ENCODE measurements around the gene CEP44.
"Not testable (repeated sequence)": the region's sequence is repeated elsewhere in the genome, so short reads cannot be mapped to it uniquely, and the experiment has no call there.

The CEP44 gene

GRCh38 chr4:174283507-174284471 is at the start of gene CEP44, which contains the start of gene FBXO8:
CEP44 (plus strand) TSS chr4:174283911; CDS start chr4:174299122, 15,211 bp downstream.
FBXO8 (minus strand) TSS chr4:174283667; CDS start chr4:174263092, 20,575 bp downstream.
- DNase-seq (ENCODE audit: low read depth): peak; percentile 37

GRCh38 chr4:174236359-174236758 is 47.4 kb upstream of the CEP44 start:
- no peak for DNase-seq (ENCODE audit: low read depth)

GRCh38 chr4:174241162-174241561 is 42.5 kb upstream of the CEP44 start:
- no peak for DNase-seq (ENCODE audit: low read depth)

DNA sequence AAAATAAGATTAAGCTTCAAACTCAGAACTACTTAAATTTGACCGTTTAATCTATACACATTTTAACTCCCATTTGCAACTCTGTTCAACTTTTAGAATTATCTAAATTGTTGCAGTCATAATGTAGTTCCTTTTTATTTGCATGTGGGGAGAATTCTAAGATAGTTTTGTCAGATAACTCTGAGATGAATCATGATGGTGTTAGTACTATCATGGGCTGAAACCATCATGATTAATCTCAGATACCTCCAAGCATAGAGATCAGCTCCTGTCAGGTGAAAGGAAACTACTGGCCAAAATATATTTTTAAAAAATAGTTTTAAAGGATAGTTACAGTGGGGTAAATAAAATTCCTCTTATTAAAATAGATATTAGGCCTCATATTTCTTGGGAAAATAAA is 39.3 kb upstream of the CEP44 start:
- DNase-seq (ENCODE audit: low read depth): no peak

GRCh38 chr4:174245714-174246113 is 38.0 kb upstream of the CEP44 start:
- DNase-seq (ENCODE audit: low read depth): no peak

GRCh38 chr4:174248407-174248806 is 35.3 kb upstream of the CEP44 start:
- DNase-seq (ENCODE audit: low read depth): no peak

GRCh38 chr4:174252412-174252811 is 31.3 kb upstream of the CEP44 start:
- DNase-seq (ENCODE audit: low read depth): no peak

DNA sequence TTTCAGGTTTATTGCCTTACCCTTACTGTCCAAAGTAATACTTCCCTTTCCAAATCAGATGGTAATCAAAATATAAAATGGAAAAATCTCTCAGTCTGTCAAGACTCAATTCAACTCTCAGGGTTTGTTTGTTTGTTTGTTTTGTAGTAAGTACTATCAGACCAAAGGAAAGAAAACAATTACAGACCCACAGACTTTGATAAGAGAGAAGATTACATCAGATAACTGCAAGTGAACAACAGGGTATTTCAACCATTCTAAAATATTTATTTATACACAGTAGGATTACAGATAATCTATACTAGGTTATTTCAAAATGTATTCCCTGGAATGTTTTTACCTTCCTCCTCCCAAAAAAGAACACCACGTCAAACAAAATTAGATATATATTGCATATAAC is 29.1 kb upstream of the CEP44 start:
- no peak for DNase-seq (ENCODE audit: low read depth)

- no peak for DNase-seq (ENCODE audit: low read depth)
These were observed 28.3 kb upstream of the CEP44 start for GRCh38 chr4:174255374-174255773.

- DNase-seq (ENCODE audit: low read depth): no peak
These were observed 27.9 kb upstream of the CEP44 start for GRCh38 chr4:174255786-174256185.

DNA sequence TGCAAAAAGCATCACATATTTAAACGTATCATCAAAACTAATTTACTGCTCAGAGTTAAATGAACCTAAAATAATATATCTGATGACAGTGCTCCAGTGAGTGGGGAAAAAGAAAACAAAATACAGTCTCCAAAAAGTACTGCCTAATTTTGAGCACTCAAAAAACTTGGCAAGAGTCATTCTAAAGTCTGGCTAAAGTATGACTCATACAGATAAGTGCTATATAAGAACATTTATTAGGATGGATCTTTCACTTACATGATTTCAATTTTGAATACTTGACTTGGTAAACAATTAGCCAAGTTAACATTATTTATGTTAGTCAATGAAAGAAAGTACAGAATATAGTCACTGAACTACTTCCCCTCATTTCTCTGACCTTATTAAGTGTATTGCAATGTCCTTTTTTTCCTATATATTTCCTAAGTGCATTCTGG is 27.4 kb upstream of the CEP44 start:
- DNase-seq (ENCODE audit: low read depth): no peak

DNA sequence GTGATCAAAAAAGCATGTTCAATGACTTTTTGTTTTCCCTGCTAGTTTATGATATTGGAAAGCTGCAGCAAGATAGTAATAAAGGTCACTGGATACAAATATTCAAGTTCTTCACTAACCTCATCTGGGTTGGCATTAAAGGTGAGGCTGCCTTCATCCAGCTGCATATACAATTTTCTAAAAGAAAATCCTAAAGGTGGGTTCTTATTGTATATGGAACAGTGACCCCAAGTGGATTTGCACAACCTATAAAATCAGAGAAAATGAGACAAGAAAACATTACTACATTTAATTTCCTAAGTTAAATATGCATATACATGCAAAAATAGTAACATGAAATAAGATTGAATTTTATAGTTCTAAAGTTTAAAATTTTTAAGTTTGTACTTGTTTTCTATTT is 24.1 kb upstream of the CEP44 start:
- DNase-seq (ENCODE audit: low read depth): no peak

DNA sequence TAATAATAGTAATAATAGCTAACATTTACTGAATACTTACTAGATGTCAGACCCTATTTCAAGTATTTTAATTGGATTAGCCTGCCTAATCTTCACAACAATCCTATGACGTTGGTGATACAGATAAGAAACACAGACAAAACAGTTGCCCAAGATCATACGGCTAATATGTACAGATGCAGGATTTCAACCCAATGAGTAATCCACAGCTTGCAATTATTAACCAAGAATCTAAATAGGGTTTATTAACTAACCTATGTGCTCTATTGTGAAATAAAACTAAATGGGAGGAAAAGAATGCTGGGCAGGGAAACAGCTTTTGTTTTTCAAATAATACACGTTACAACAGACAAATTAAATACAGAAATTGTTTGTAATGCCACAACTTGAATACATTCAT is 23.6 kb upstream of the CEP44 start:
- no peak for DNase-seq (ENCODE audit: low read depth)

- not testable (repeated sequence) for DNase-seq (ENCODE audit: low read depth)
These were observed 22.3 kb upstream of the CEP44 start for GRCh38 chr4:174261432-174261831.

- no peak for DNase-seq (ENCODE audit: low read depth)
These were observed 20.9 kb upstream of the CEP44 start for GRCh38 chr4:174262624-174263444.

DNA sequence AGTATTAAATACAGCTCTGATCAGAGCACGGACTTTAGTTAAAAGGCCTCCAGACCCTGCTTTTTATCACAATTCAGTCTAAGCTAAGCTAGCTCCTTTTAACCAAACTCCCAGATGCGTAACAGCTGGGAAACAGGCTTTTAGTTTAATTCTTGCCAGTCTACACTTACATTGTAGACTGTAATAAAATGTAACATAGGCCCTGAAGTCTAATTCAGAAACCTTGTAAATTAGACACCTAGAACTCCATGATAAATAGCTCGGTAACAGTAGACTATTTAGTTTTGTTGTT is 20.3 kb upstream of the CEP44 start:
- no peak for DNase-seq (ENCODE audit: low read depth)

DNA sequence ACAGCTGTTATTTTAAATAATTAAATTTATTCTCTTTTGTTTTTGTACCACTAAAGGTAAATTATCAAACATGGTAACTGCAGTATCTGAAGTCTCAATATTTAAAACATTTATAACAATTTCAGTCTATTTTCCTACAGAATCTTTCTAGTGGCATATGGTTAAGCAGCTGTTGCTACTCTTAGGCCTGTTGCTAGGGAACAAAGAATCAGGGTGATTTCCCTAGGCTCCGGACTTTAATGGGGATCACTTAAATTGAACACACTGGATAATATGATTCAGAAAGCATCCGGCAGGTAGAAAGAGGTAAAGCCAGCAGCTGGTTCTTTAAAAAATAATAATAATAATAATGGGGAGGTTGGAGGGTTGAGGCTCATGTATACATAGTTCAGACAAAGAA is 17.8 kb upstream of the CEP44 start:
- DNase-seq (ENCODE audit: low read depth): no peak

DNA sequence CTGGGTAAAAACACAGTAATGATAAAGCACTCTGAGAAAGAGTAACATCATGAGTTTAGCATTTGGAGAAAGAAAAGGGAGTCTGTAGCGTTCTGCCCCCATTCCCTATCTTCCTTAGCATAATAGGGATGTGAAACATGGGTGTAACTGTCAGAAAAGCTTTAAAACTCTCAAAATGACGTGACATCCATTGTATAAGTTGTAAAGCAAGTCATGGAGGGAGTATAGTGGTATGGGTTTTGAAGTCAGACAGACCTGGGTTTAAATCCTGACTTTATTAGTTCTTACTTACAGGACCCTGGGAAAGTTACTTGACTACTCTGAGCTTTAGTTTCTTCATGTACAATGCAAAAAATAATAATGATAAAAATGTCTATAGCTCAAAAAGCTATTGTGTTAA is 17.3 kb upstream of the CEP44 start:
- DNase-seq (ENCODE audit: low read depth): no peak

GRCh38 chr4:174273930-174274329 is 9.8 kb upstream of the CEP44 start:
- no peak for DNase-seq (ENCODE audit: low read depth)

DNA sequence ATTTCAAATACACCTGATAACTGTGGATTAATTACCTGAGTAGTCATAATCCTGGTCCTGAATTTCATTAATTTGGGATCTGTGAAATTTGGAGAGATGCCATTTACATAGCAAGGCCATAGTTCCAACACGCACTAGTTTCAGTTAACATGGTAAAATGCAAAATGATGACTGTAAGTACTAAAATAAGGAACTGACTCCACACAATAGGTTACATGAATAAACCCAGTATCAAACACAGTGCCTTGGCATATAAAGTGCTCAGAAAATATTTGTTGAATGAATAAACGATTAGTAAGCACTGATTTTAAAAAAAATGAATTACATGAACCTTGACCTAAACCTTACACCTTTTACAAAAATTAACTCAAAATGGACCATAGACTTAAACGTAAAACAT is 9.3 kb upstream of the CEP44 start:
- DNase-seq (ENCODE audit: low read depth): no peak

- no peak for DNase-seq (ENCODE audit: low read depth)
These were observed 8.6 kb upstream of the CEP44 start for GRCh38 chr4:174275101-174275500.

DNA sequence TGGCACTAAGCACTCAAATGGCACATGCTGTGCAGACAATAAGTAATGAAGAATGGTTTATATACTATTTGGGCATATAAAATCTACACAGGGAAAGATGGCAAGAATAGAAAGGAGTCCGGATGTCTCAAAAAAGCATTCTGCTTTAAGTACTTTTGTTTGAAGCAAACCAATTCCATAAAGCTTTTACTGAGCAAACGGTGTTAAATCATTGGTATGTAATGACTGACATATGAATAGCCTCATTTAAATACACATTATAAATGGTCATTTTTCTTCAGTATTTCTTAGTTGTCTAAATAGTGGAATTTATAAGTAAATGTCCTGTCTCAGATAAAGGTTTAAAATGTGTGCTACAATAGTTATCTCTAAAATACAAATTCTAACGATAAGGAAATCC is 6.3 kb upstream of the CEP44 start:
- DNase-seq (ENCODE audit: low read depth): no peak

DNA sequence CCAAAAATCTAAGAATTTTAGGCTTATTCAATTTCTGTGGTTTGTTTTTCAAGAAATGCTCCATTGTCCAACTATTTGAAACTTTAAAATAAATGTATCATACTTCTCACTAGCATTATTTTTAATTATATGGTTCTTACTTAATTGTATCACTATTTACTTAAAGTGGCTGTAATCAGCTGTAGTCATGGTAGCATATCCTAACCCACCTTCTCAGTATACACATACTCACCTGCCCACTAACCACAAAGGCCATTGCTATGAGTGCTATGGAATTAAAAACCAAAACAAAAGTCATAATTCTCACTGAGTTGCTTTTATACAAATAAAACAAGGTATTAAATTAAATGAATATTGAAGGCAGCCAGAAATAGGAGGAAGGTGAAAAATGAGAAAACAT is 5.2 kb upstream of the CEP44 start:
- no peak for DNase-seq (ENCODE audit: low read depth)

All from activated T-cell treated with anti-CD3 and anti-CD28 coated beads for 1 hour (primary cell).